Effector memory CD8-positive, alpha-beta T cell (primary cell): Measurements from ENCODE around the gene ADGRA3.

Experiments
- ATAC-seq: fragments of 150-1000 bp; cut with Tn5 transposase; replicated peaks from 2 replicates; pipeline ENCODE4 v1.10.0; 2021; ENCODE audit warnings: mild to moderate bottlenecking, moderate library complexity
- DNase-seq, 3 experiments: peaks; one replicate each; pipeline ENCODE4 v3.0.0; 2021
- H3K27ac Mint-ChIP-seq, 2 donors: one replicate each; pipeline ENCODE4 v1.8.0; 2022; ENCODE audit warnings: mild to moderate bottlenecking in 2 of 2, mixed read lengths in 2 of 2, moderate library complexity in 2 of 2
- H3K27me3 Mint-ChIP-seq, 2 donors: one replicate each; pipeline ENCODE4 v1.8.0; 2022; ENCODE audit warnings: mixed read lengths in 2 of 2
- H3K36me3 Mint-ChIP-seq: one replicate; pipeline ENCODE4 v1.8.0; 2022; ENCODE audit warnings: mild to moderate bottlenecking, moderate library complexity, mixed read lengths; ENCODE audit not compliant: insufficient read depth
- H3K4me1 Mint-ChIP-seq, 2 donors: one replicate each; pipeline ENCODE4 v1.8.0; 2022; ENCODE audit warnings: low read depth in 2 of 2, mixed read lengths in 2 of 2
- H3K4me3 Mint-ChIP-seq, 2 donors: one replicate each; pipeline ENCODE4 v1.8.0; 2022; ENCODE audit warnings: mild to moderate bottlenecking in 2 of 2, mixed read lengths in 2 of 2, moderate library complexity in 2 of 2
- H3K9me3 Mint-ChIP-seq, 2 donors: one replicate each; pipeline ENCODE4 v1.8.0; 2022; ENCODE audit warnings: mixed read lengths in 2 of 2

The ADGRA3 gene

GRCh38 chr4:22466581-22466980, 49.3 kb downstream of the ADGRA3 start:
- no peaks in the 10 kb centered on the region for H3K4me1 Mint-ChIP-seq
- H3K27me3 Mint-ChIP-seq = no peaks in the 10 kb centered on the region
- peaks cover 5 to 25% of the 10 kb centered on the region in 2 donors for H3K9me3 Mint-ChIP-seq
- no peaks in the 10 kb centered on the region for H3K36me3 Mint-ChIP-seq
- DNase-seq (no peak), ATAC-seq (no peak)
- H3K27ac Mint-ChIP-seq = no peak overlapping the region
- H3K4me3 Mint-ChIP-seq = no peak overlapping the region

DNA sequence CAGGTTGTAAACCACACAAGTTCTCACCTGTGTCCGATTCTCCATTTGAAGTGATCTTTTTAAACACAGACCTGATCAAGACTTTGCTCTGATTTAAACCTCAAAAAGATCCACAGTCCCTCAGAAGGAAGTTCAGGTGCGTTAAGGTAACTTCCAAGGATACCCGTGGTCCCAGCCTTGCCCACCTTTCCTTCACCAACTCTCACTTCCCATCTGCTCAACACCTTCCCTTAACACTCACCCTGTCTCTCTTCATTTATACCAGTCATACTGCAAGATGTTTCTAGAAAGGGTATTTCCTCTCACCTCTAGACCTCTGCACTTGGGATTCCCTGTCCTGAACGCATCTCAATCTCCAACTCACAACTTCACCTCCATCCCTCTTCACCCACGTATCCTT, 49.9 kb downstream of the ADGRA3 start:
- ATAC-seq (no peak), DNase-seq (no peak)
- peaks cover 5 to 21% of the 10 kb centered on the region in 2 donors for H3K9me3 Mint-ChIP-seq
- no peaks in the 10 kb centered on the region for H3K27me3 Mint-ChIP-seq
- H3K27ac Mint-ChIP-seq = no peak overlapping the region
- no peaks in the 10 kb centered on the region for H3K36me3 Mint-ChIP-seq
- H3K4me3 Mint-ChIP-seq = no peak overlapping the region
- H3K4me1 Mint-ChIP-seq = no peaks in the 10 kb centered on the region

DNA sequence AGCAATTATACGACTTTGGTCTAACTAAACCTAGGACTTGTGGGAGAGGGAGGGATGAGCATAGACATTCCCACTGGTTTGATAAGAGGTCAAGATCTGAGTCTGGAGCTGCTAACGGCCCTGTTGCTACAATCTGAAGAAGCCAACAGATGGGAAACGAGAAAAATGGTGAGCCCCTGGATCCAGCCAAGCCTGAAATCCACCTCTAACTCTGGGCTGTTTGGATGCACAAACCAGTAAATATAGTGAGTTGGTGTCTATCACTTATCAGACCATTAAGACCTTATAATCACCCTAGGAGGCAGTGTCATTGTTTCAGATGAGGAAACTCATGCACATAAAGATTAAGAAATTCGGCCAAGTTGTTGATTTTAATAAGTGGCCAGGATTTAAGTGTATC, 50.5 kb downstream of the ADGRA3 start:
- DNase-seq (no peak), ATAC-seq (no peak)
- H3K9me3 Mint-ChIP-seq = peaks cover 5 to 14% of the 10 kb centered on the region in 2 donors
- H3K4me3 Mint-ChIP-seq = no peak overlapping the region
- H3K36me3 Mint-ChIP-seq = no peaks in the 10 kb centered on the region
- H3K4me1 Mint-ChIP-seq = no peaks in the 10 kb centered on the region
- H3K27ac Mint-ChIP-seq = no peak overlapping the region
- H3K27me3 Mint-ChIP-seq = no peaks in the 10 kb centered on the region

- Mint-ChIP-seq H3K36me3 (no peaks in the 10 kb centered on the region), H3K9me3 (peaks cover 0 to 8% of the 10 kb centered on the region in 2 donors), H3K4me1 (no peaks in the 10 kb centered on the region), H3K27ac (no peak overlapping the region), H3K4me3 (no peak overlapping the region), H3K27me3 (no peaks in the 10 kb centered on the region)
- DNase-seq (no peak), ATAC-seq (no peak)
These were observed 52.7 kb downstream of the ADGRA3 start for GRCh38 chr4:22463179-22463578.

- Mint-ChIP-seq H3K4me1 (no peaks in the 10 kb centered on the region), H3K27ac (no peak overlapping the region), H3K4me3 (no peak overlapping the region), H3K36me3 (no peaks in the 10 kb centered on the region), H3K9me3 (peaks cover 0 to 8% of the 10 kb centered on the region in 2 donors), H3K27me3 (no peaks in the 10 kb centered on the region)
- ATAC-seq (no peak), DNase-seq (no peak)
These were observed 53.2 kb downstream of the ADGRA3 start for GRCh38 chr4:22462688-22463087.

DNA sequence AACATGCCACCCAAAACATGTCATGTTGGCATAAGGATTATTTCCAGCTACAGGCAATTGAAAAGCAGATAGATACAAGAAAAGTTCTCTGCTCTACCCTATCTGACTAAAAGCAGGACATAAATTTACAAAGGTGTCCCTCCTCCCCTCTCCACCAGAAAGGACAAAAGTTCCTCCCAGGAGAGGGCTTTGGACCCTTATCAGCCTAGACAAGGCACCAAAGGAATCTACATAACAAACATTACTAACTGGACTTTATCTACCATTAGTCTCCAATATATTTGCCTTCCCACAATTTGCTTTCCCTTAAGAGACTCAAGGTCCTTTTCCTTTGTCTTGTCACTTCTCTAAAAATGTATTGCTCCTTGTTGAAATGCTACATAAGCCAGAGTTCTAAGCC, 55.6 kb downstream of the ADGRA3 start:
- H3K9me3 Mint-ChIP-seq = peaks cover 0 to 8% of the 10 kb centered on the region in 2 donors
- DNase-seq (no peak), ATAC-seq (no peak)
- no peak overlapping the region for H3K4me3 Mint-ChIP-seq
- H3K27ac Mint-ChIP-seq = no peak overlapping the region
- H3K4me1 Mint-ChIP-seq = no peaks in the 10 kb centered on the region
- no peaks in the 10 kb centered on the region for H3K36me3 Mint-ChIP-seq
- no peaks in the 10 kb centered on the region for H3K27me3 Mint-ChIP-seq

DNA sequence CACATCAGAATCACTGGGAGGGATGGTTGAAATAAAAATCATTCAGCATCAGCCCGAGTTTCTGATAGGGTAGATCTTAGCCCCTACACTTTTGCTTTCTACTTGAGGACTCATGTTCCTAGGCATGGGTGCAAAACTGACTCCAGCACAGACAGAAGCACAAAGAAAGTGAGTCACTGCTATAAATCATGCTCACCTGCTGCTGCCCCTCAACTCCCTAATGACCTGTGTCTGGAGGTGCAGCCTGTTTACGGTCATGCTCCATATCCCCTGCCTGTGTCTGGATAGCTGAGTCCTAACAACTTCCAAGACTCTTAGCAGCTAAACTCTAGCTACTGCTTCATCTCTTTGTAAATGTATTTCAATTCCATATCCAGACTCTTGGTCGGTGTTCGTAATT, 57.8 kb downstream of the ADGRA3 start:
- Mint-ChIP-seq H3K4me1 (no peaks in the 10 kb centered on the region), H3K27me3 (no peaks in the 10 kb centered on the region)

GRCh38 chr4:22457348-22457747, 58.5 kb downstream of the ADGRA3 start:
- DNase-seq (no peak), ATAC-seq (no peak)
- H3K27ac Mint-ChIP-seq = no peak overlapping the region
- H3K4me1 Mint-ChIP-seq = no peaks in the 10 kb centered on the region
- no peaks in the 10 kb centered on the region for H3K36me3 Mint-ChIP-seq
- H3K27me3 Mint-ChIP-seq = no peaks in the 10 kb centered on the region
- no peak overlapping the region for H3K4me3 Mint-ChIP-seq
- peaks cover 0 to 8% of the 10 kb centered on the region in 2 donors for H3K9me3 Mint-ChIP-seq

More for the DNA sequence above, 57.8 kb downstream of the ADGRA3 start:
- Mint-ChIP-seq H3K9me3 (peaks cover 0 to 8% of the 10 kb centered on the region in 2 donors), H3K27ac (no peak overlapping the region), H3K4me3 (no peak overlapping the region), H3K36me3 (no peaks in the 10 kb centered on the region)
- no peak for ATAC-seq
- no peak for DNase-seq

DNA sequence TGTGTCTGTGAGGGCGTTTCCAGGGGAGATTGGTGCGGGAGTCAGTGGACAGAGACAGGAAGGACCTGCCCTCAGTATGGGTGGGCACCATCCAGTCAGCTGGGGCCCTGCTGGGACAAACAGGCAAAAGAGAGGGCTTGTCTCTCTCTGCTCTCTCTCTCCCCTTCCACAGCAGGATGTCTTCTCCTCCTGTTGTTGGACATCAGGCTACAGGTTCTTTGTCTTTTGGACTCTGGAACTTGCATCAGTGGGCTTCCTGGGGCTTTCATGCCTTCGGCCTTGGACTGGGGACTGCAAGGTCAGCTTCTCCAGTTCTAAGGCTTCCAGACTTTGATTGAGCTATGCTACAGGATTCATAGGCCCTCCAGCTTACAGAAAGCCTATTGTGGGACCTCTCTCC, 59.6 kb downstream of the ADGRA3 start:
- no peaks in the 10 kb centered on the region for H3K36me3 Mint-ChIP-seq
- H3K4me1 Mint-ChIP-seq = no peaks in the 10 kb centered on the region
- no peaks in the 10 kb centered on the region for H3K27me3 Mint-ChIP-seq
- H3K4me3 Mint-ChIP-seq = no peak overlapping the region
- DNase-seq = no peak
- no peak for ATAC-seq
- no peak overlapping the region for H3K27ac Mint-ChIP-seq
- H3K9me3 Mint-ChIP-seq = peaks cover 0 to 8% of the 10 kb centered on the region in 2 donors

- Mint-ChIP-seq H3K9me3 (peaks cover 0 to 8% of the 10 kb centered on the region in 2 donors), H3K27ac (no peak overlapping the region), H3K27me3 (no peaks in the 10 kb centered on the region), H3K4me1 (no peaks in the 10 kb centered on the region), H3K36me3 (no peaks in the 10 kb centered on the region), H3K4me3 (no peak overlapping the region)
- no peak for DNase-seq
- ATAC-seq = no peak
These were observed 60.9 kb downstream of the ADGRA3 start for GRCh38 chr4:22454955-22455354.

GRCh38 chr4:22454216-22454838, 61.5 kb downstream of the ADGRA3 start:
- peaks cover 0 to 8% of the 10 kb centered on the region in 2 donors for H3K9me3 Mint-ChIP-seq
- no peak for ATAC-seq
- no peak for DNase-seq
- no peaks in the 10 kb centered on the region for H3K36me3 Mint-ChIP-seq
- H3K27ac Mint-ChIP-seq = no peak overlapping the region
- no peaks in the 10 kb centered on the region for H3K27me3 Mint-ChIP-seq
- H3K4me1 Mint-ChIP-seq = no peaks in the 10 kb centered on the region
- H3K4me3 Mint-ChIP-seq = no peak overlapping the region

DNA sequence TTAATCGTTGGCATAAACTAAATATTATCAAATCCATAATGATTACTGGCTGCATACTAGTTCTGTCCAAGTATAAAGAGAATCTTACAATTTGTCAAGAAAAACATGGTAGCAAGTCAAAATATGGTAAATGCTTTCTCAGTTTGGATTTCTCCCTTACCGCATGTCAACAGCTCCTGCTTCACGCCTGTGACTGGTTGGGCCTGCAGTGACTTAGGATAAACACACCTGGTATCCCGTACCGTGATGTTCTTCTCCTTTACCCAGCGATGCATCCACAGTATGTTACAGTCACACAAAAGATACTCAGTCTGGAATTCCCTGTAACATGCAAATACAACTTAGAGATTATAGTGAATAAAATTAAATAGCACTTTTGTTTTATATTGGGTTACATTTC, 71.1 kb downstream of the ADGRA3 start:
- no peak overlapping the region for H3K27ac Mint-ChIP-seq
- H3K36me3 Mint-ChIP-seq = no peaks in the 10 kb centered on the region
- no peaks in the 10 kb centered on the region for H3K4me1 Mint-ChIP-seq
- H3K27me3 Mint-ChIP-seq = no peaks in the 10 kb centered on the region
- no peak for ATAC-seq
- no peak for DNase-seq
- no peak overlapping the region for H3K4me3 Mint-ChIP-seq
- peaks cover 0 to 3% of the 10 kb centered on the region in 2 donors for H3K9me3 Mint-ChIP-seq

GRCh38 chr4:22442956-22443355, 72.9 kb downstream of the ADGRA3 start:
- DNase-seq (no peak), ATAC-seq (no peak)
- Mint-ChIP-seq H3K27me3 (no peaks in the 10 kb centered on the region), H3K36me3 (no peaks in the 10 kb centered on the region), H3K27ac (no peak overlapping the region), H3K4me3 (no peak overlapping the region), H3K9me3 (peaks cover 5% of the 10 kb centered on the region in 2 donors), H3K4me1 (no peaks in the 10 kb centered on the region)

GRCh38 chr4:22440999-22441398, 74.9 kb downstream of the ADGRA3 start:
- Mint-ChIP-seq H3K4me1 (no peaks in the 10 kb centered on the region), H3K4me3 (no peak overlapping the region), H3K27me3 (no peaks in the 10 kb centered on the region), H3K9me3 (peaks cover 5 to 6% of the 10 kb centered on the region in 2 donors), H3K36me3 (no peaks in the 10 kb centered on the region), H3K27ac (no peak overlapping the region)
- no peak for ATAC-seq
- DNase-seq = no peak

DNA sequence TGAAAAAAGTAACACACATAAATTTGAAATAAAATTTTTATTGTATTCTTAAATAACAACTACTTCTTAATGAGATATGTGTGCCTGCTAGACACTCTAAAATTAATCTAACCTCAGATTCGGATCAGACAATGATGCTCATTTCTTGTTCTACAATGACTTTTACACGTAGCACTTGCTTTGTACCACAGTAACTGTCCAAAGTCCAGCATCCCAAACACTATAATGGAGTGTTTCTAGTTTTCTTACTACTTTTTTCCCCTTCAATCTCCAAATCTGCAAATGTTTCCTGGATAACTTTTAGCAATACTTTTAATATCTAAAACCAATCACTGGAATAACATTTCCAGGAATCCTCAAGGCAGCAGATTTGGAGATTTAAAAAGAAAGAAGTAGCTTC, 75.9 kb downstream of the ADGRA3 start:
- no peaks in the 10 kb centered on the region for H3K27me3 Mint-ChIP-seq
- H3K27ac Mint-ChIP-seq = no peak overlapping the region
- no peak overlapping the region for H3K4me3 Mint-ChIP-seq
- DNase-seq (no peak), ATAC-seq (no peak)
- H3K9me3 Mint-ChIP-seq = peaks cover 4 to 5% of the 10 kb centered on the region in 2 donors
- H3K4me1 Mint-ChIP-seq = no peaks in the 10 kb centered on the region
- H3K36me3 Mint-ChIP-seq = no peaks in the 10 kb centered on the region
